ENCODE results near the gene MYCBPAP. TPM values are rescaled to one million over a fixed set of nuclear protein-coding genes. Genes with fewer than 3 reads are reported as not detected.

Gene MYCBPAP
- total RNA-seq, 1 experiment from 2014 or later = 0.19 TPM

DNA sequence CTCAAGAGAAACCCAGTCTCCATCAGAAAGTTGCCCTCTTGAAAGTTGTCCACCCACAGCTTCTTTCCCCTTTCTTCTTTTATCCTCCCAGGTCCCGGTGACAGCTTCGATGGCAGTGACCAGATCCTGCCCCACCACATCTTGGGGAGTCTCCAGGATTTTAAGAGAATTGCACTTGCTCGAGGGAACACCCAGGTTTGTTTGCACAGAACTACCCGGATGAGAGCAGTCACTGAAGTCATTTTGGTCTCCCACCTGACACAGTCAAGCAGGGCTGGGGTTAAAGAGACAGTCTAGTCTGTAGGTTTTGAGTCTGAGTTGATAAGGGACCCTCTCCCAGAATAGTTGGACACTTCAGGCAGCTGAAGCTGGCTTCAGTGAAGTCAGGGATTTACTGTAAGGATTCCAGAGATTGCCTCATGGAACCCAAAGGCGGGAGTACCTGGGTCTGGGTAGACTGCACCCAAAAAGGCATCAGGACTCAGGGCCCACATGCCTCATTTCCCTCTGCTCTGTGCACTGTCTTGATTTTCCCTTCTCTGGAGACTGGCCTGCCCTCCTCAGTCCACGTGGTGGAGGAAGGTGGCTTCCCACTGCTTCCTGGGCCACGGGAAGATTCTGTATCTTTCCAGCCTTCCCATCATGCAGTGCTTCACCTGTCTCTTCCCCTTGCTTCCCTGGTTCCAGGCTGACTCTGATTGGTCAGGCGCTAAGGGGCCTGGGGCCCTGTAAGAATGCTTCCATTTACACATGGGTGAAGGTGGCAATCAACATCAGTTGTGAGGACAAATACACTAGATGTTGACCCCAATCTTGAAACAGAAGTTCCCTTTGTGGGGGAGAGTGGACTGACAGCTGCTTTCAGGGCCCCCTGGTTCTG lies 9.5 kb downstream of the MYCBPAP start:
- CTCF ChIA-PET = interaction anchor here (0.9 to 1.1 kb wide), 2 partner anchors 17 to 20 kb away, joined by 3 to 5 read pairs; no protein-coding TSS in a partner anchor
- intact Hi-C loops (cut with micrococcal nuclease) = no loop called here
- Mint-ChIP-seq H3K4me1 (ENCODE audit: insufficient read depth, unreplicated experiment) (peaks cover 34% of the 10 kb centered on the region), H3K4me3 (ENCODE audit: unreplicated experiment) (no peak overlapping the region), H3K27me3 (ENCODE audit: insufficient read depth, unreplicated experiment) (no peaks in the 10 kb centered on the region), H3K9me3 (ENCODE audit: unreplicated experiment) (no peaks in the 10 kb centered on the region), H3K36me3 (ENCODE audit: insufficient read depth, unreplicated experiment) (no peaks in the 10 kb centered on the region), H3K27ac (ENCODE audit: low read depth, unreplicated experiment) (peak overlapping the region; percentile 14)
- DNase-seq (ENCODE audit: unreplicated experiment) = no peak
- POLR2A ChIA-PET = interaction anchor here (1.0 to 2.9 kb wide), 6 partner anchors 12 to 189 kb away, joined by 3 to 19 read pairs (median 4); no protein-coding TSS in a partner anchor
- BruUV-seq (replicated peaks) = no TSS peak
- no peak for TF ChIP-seq CTCF (IDR thresholded peaks at IDR 0.05; ENCODE audit: unreplicated experiment)

- H3K27me3 Mint-ChIP-seq (ENCODE audit: insufficient read depth, unreplicated experiment) = no peaks in the 10 kb centered on the region
- no peaks in the 10 kb centered on the region for H3K9me3 Mint-ChIP-seq (ENCODE audit: unreplicated experiment)
- peak overlapping the region; percentile 57 for H3K27ac Mint-ChIP-seq (ENCODE audit: low read depth, unreplicated experiment)
- H3K4me3 Mint-ChIP-seq (ENCODE audit: unreplicated experiment) = no peak overlapping the region
- no peaks in the 10 kb centered on the region for H3K36me3 Mint-ChIP-seq (ENCODE audit: insufficient read depth, unreplicated experiment)
- H3K4me1 Mint-ChIP-seq (ENCODE audit: insufficient read depth, unreplicated experiment) = peaks cover 41% of the 10 kb centered on the region
- no TSS peak for BruUV-seq (replicated peaks)
- no peak for DNase-seq (ENCODE audit: unreplicated experiment)
- intact Hi-C loops (cut with micrococcal nuclease) = no loop called here
- no peak for TF ChIP-seq CTCF (IDR thresholded peaks at IDR 0.05; ENCODE audit: unreplicated experiment)
- POLR2A ChIA-PET = interaction anchor here (1.6 to 3.8 kb wide), 4 partner anchors 13 to 166 kb away, joined by 3 to 24 read pairs (median 16); no protein-coding TSS in a partner anchor
- CTCF ChIA-PET = interaction anchor here (0.7 to 1.8 kb wide), 3 partner anchors 15 to 32 kb away, joined by 3 to 8 read pairs (median 4); no protein-coding TSS in a partner anchor
These were observed 10.3 kb downstream of the MYCBPAP start for GRCh38 chr17:50518384-50519023.

DNA sequence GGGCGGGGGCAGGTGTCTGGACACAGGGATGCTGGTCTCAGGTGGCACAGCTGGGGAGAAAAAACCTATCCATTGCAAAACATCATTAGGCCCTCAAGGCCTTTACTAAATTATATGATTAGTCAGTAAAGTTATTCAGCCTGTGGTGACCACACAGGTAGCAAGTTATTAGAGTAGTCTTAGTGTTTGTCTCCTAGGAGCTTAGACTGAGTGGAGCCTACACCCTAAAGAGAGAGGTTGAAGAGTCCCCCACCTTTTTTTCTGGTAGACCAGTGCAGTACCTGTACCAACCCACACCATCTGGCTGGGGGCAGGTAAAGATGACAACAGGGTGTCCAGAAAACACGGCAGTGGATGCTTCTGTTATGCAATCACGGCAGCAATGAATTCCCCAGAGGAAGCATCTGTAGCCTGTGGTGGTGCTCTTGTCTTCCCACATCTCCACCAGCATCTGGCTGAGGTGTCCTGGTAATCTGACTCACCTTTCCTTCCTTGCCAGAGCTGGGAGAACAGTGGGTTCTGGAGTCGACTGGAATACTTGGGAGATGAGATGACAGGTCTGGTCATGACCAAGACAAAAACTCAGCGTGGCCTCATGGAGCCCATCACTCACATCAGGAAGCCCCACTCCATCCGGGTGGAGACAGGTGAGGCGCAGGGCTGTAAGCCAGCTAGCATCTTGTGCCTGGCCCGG lies 11.0 kb downstream of the MYCBPAP start:
- POLR2A ChIA-PET = interaction anchor here (0.6 to 3.8 kb wide), 7 partner anchors 11 to 165 kb away, joined by 3 to 24 read pairs (median 4); no protein-coding TSS in a partner anchor

More for the DNA sequence above, 11.0 kb downstream of the MYCBPAP start:
- no peak for TF ChIP-seq CTCF (IDR thresholded peaks at IDR 0.05; ENCODE audit: unreplicated experiment)
- intact Hi-C loops (cut with micrococcal nuclease) = no loop called here
- peak; percentile 93 for DNase-seq (ENCODE audit: unreplicated experiment)
- CTCF ChIA-PET = interaction anchor here (0.7 to 1.8 kb wide), 9 partner anchors 14 to 120 kb away, joined by 3 to 8 read pairs (median 3); no protein-coding TSS in a partner anchor
- Mint-ChIP-seq H3K36me3 (ENCODE audit: insufficient read depth, unreplicated experiment) (no peaks in the 10 kb centered on the region), H3K27ac (ENCODE audit: low read depth, unreplicated experiment) (peak overlapping the region; percentile 57), H3K9me3 (ENCODE audit: unreplicated experiment) (no peaks in the 10 kb centered on the region), H3K4me3 (ENCODE audit: unreplicated experiment) (no peak overlapping the region), H3K4me1 (ENCODE audit: insufficient read depth, unreplicated experiment) (peaks cover 41% of the 10 kb centered on the region), H3K27me3 (ENCODE audit: insufficient read depth, unreplicated experiment) (no peaks in the 10 kb centered on the region)
- no TSS peak for BruUV-seq (replicated peaks)

Measured in MCF 10A (cell line).